Myocyte (in vitro differentiated cells): Measurements from ENCODE around the gene IRF4. TPM values are rescaled to one million over a fixed set of nuclear protein-coding genes. Genes with fewer than 3 reads are reported as not detected.

Source experiments
- DNase-seq: peaks from one replicate; pipeline ENCODE4 v3.0.0-alpha.2; 2012; ENCODE audit warnings: low read depth
- total RNA-seq: library from RNA; depleted of rRNA; stranded (reverse); fragments of >200 nt; gene quantifications from 2 replicates; pipeline ENCODE4 v1.2.3, GENCODE V29; 2014

Gene IRF4
- total RNA-seq, 1 donor from 2014 or later, result not detected

DNA sequence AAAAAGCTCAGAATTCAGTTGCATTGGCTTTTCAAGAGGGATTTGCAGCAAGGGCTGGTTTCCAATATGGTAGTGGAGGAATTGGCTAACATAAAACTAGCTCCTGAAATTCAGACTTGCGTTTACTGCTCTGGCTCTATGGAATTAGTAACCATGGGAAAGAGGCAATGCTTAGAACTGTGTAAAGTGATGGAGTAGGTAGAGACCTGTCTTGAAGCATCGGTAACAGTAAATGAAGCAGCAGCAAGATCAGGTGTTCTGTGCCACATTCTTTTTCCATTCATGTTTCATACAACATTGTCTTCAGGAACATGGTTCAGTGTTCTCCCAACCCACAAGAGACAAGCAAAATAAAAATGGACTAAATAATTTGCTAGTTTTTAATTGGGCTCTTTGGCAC, 6.5 kb downstream of the IRF4 start:
- DNase-seq, result no peak

DNA sequence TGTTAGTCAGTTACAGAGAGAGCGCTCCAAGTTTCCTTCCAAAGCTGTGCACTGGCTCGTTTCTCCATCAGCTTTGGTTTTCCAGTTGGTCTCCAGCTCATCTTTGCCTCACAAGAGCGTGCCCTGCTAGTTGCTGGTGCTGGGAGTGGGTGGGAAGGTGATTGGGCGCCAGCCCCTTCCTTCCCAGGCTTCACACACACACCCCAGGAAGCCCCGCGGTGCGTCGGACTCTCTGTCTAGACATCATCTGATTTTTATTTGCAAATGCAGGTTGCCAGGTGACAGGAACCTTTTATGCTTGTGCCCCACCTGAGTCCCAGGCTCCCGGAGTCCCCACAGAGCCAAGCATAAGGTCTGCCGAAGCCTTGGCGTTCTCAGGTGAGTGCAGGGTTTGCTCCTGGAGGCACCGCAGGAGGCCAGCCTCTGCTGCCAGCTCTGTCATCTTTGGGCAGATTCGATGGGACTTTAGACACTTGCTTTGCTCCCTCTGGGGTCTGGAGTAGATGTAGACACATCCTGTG, 7.1 kb downstream of the IRF4 start:
- no peak for DNase-seq

GRCh38 chr6:399785-400534, 8.4 kb downstream of the IRF4 start:
- DNase-seq, result no peak

DNA sequence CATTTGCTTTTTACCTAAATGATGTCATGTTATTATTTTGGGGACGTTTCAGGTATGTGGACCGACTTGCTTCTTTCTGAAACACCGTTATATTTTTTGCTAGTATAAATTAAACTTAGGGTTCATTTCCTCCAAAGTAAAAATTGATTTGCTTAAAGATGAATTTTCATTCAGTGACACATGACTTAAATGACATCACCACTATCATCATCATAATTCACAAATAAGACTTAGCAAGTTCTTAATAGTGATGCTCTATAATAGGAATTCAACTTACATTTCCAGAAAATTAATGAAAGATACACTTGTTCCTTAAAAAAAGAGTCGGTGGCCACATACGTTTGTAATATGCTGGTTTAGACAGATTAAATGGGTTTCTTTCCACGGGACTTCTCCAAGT, 9.3 kb downstream of the IRF4 start:
- no peak for DNase-seq

DNA sequence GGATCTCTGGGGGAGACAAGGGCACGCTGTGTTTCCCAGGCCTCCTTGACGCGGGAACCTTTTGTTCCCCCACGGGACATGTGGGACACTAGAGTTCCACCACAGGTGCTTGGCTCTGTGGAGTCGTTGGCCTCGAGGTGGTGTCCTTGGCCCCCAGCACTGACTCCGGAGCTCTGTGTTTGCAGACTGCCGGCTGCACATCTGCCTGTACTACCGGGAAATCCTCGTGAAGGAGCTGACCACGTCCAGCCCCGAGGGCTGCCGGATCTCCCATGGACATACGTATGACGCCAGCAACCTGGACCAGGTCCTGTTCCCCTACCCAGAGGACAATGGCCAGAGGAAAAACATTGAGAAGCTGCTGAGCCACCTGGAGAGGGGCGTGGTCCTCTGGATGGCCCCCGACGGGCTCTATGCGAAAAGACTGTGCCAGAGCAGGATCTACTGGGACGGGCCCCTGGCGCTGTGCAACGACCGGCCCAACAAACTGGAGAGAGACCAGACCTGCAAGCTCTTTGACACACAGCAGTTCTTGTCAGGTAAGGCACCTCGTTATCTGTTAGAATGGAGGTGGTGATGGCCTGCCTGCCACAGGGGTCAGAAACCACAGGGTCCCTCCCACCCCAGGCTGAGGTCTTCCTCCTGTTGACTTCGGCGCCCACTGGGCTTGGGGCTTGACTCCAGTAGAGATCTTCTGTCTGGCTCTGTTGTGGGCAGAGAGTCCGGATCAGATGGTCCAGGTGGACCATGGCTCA, 9.9 kb downstream of the IRF4 start:
- no peak for DNase-seq

DNA sequence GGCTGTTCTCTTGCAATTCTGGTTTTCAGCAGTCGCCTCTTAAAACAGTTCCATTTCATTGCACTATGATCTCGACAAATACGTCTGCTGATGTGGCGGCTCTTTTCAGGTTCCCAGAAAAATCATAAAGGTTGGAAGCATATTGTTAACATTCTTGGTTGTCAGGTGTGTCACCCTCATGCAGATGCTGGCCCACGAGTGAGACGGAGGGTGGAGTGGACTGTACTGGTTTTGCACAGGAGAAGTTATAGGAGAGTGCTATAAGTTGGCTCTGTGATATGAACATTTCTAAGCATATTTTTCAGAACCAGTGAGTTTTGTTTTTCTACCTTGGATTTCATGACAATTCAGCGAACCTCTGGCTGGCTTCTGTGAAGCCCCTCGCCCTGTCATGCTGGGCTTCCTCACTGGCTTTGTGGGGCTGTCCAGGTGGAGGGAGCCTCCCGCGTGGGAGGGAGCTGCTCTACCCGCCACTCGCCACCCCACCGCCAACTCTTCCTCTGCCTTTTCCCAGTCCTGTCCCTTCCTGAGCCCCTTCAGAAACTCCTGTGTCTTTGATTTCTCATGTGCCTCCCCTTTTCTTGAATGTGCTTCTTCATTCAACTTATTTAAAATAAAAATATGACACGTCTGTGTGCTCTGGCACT, 10.6 kb downstream of the IRF4 start:
- DNase-seq, result no peak

GRCh38 chr6:402901-403658, 11.5 kb downstream of the IRF4 start:
- no peak for DNase-seq

GRCh38 chr6:403659-404655, 12.4 kb downstream of the IRF4 start:
- DNase-seq, result no peak

GRCh38 chr6:404685-405423, 13.3 kb downstream of the IRF4 start:
- DNase-seq, result no peak

DNA sequence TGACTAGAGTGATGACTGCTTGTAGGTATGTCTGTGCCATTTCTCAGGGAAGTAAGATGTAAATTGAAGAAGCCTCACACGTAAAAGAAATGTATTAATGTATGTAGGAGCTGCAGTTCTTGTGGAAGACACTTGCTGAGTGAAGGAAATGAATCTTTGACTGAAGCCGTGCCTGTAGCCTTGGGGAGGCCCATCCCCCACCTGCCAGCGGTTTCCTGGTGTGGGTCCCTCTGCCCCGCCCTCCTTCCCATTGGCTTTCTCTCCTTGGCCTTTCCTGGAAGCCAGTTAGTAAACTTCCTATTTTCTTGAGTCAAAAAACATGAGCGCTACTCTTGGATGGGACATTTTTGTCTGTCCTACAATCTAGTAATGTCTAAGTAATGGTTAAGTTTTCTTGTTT, 16.6 kb downstream of the IRF4 start:
- no peak for DNase-seq

DNA sequence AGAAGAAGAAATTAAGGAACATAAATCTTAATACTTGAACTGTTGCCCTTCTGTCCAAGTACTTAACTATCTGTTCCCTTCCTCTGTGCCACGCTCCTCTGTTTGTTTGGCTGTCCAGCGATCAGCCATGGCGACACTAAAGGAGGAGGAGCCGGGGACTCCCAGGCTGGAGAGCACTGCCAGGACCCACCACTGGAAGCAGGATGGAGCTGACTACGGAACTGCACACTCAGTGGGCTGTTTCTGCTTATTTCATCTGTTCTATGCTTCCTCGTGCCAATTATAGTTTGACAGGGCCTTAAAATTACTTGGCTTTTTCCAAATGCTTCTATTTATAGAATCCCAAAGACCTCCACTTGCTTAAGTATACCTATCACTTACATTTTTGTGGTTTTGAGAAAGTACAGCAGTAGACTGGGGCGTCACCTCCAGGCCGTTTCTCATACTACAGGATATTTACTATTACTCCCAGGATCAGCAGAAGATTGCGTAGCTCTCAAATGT, 17.1 kb downstream of the IRF4 start:
- DNase-seq, result peak; percentile 73

- no peak for DNase-seq
Observed at GRCh38 chr6:409370-409972, 17.9 kb downstream of the IRF4 start.

DNA sequence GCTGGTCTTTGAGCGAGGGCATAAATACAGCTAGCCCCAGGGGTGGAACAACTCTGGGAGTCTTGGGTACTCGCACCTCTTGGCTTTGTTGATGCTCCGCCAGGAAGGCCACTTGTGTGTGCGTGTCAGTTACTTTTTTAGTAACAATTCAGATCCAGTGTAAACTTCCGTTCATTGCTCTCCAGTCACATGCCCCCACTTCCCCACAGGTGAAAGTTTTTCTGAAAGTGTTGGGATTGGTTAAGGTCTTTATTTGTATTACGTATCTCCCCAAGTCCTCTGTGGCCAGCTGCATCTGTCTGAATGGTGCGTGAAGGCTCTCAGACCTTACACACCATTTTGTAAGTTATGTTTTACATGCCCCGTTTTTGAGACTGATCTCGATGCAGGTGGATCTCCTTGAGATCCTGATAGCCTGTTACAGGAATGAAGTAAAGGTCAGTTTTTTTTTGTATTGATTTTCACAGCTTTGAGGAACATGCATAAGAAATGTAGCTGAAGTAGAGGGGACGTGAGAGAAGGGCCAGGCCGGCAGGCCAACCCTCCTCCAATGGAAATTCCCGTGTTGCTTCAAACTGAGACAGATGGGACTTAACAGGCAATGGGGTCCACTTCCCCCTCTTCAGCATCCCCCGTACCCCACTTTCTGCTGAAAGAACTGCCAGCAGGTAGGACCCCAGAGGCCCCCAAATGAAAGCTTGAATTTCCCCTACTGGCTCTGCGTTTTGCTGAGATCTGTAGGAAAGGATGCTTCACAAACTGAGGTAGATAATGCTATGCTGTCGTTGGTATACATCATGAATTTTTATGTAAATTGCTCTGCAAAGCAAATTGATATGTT, 19.2 kb downstream of the IRF4 start:
- DNase-seq, result no peak

DNA sequence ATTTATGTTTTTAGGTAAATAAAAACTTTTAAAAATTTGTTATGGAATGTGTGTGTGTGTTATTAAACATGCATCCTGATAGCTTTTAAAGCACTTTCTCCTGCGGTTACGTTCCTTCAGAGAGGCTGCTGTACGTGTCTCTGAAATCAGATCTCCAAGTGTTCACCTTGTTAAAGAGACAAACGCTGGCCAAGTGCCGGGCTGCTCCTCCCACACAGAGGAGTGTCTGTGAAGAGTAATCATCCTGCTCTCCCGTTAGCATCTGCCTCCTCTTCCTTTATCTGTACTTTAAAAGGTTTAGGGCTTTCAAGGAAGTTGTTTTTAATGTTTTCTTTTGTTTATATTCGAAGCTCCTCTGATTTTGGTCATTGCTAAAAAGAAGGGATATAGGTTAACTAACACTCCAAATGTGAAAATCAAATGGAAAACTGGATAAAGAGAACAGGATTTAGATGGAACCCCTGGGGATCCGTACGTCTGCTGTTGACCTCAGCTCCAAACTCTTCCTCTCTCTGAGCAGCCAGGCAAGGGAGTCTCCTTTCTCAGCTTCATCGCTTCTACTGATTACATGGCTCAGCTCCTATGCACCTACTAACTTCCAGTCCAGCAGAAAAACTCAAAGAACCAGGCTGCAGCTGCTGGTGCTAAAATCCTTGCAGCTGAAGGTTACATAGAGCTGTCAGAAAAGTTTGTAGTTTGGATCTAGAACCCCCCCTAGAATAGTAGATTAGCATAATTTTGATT, 20.0 kb downstream of the IRF4 start:
- DNase-seq, result no peak

DNA sequence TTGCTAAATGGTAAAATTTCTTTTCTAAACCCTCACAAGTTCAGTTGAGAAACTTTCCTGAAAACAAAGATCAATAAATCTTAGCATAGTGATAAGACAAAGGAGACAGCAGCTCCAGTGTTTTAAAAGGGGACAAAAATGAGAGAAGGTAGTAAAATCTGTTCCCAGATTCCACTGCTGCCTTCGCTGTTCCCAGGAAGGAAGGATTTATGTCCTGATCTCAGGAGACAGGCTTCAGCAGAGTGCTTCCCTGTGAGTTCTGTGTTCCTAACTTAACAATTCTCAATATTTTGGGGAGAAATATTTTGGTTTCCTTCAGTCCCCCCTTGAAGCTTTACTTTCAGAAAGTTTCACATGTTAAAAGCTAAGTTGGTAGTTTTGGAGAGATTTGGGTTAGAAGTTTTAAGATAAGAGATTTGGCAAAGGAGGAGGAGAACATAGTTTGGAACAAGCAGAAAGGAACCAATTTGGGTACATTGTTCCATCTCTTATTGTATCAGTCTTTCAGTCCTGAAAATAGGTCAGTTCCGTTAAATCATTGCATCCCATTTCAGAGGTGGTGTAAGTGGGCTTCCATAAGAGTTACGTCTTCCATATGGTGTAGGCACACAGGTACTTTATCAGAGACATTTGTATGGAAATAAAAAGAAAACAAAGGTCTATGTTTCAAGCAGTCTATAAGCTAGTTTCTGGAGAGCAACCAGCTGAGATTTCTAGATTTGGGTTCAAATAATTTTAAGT, 20.8 kb downstream of the IRF4 start:
- no peak for DNase-seq

- DNase-seq, result no peak
Observed at GRCh38 chr6:414447-414846, 22.9 kb downstream of the IRF4 start.
